Liver (tissue), 9 donors: ENCODE measurements around the gene SGPP1. TPM values are rescaled to one million over a fixed set of nuclear protein-coding genes. Genes with fewer than 3 reads are reported as not detected.
"Not testable (repeated sequence)": the region's sequence is repeated elsewhere in the genome, so short reads cannot be mapped to it uniquely, and the experiment has no call there.

Experiments used
- DNase-seq: peaks from one replicate; pipeline ENCODE4 v3.0.0-alpha.2; 2017; ENCODE audit warnings: low spot score
- H3K27ac ChIP-seq, 2 donors: one replicate each; pipeline ENCODE4 v1.7.0; 2013; ENCODE audit warnings: inconsistent platforms in 2 of 2, low read length in 2 of 2, control low read depth in 1 of 2, low read depth in 1 of 2, mild to moderate bottlenecking in 1 of 2
- H3K27me3 ChIP-seq, 4 donors: one replicate each; pipeline versions ENCODE4 v1.6.1 to v1.7.0; 2013; ENCODE audit warnings: low read length in 3 of 4, inconsistent platforms in 1 of 4, mild to moderate bottlenecking in 1 of 4, moderate library complexity in 1 of 4; ENCODE audit not compliant: control insufficient read depth in 4 of 4, insufficient read depth in 4 of 4
- H3K36me3 ChIP-seq, 4 donors: one replicate each; pipeline versions ENCODE4 v1.6.1 to v1.7.0; 2013; ENCODE audit warnings: low read length in 3 of 4, mild to moderate bottlenecking in 3 of 4, low read depth in 1 of 4, moderate library complexity in 1 of 4; ENCODE audit not compliant: control insufficient read depth in 4 of 4, insufficient read depth in 3 of 4
- H3K4me1 ChIP-seq, 4 donors: one replicate each; pipeline versions ENCODE4 v1.6.1 to v1.7.0; 2013; ENCODE audit warnings: low read length in 3 of 4, mild to moderate bottlenecking in 3 of 4, moderate library complexity in 1 of 4; ENCODE audit not compliant: control insufficient read depth in 4 of 4, insufficient read depth in 4 of 4
- H3K4me3 ChIP-seq, 3 donors: one replicate each; pipeline versions ENCODE4 v1.6.1 to v1.7.0; 2013; ENCODE audit warnings: low read length in 3 of 3, control low read depth in 1 of 3, low read depth in 1 of 3, mild to moderate bottlenecking in 1 of 3
- H3K9ac ChIP-seq, 2 donors: one replicate each; pipeline ENCODE4 v1.7.0; 2013; ENCODE audit warnings: low read length in 2 of 2, mild to moderate bottlenecking in 2 of 2, moderate library complexity in 2 of 2, control low read depth in 1 of 2, low read depth in 1 of 2
- H3K9me3 ChIP-seq, 4 donors: one replicate each; pipeline versions ENCODE4 v1.6.1 to v1.7.0; 2013; ENCODE audit warnings: low read length in 3 of 4; ENCODE audit not compliant: control insufficient read depth in 4 of 4
- EGR1 ChIP-seq, 2 donors: IDR thresholded peaks; 2 replicates each; pipeline ENCODE4 v1.6.1; 2016 to 2018; ENCODE audit warnings: antibody characterized with exemption in 2 of 2, low read depth in 2 of 2
- FOXA1 ChIP-seq: IDR thresholded peaks from 2 replicates; pipeline ENCODE4 v1.6.1; 2016; ENCODE audit warnings: antibody characterized with exemption
- FOXA2 ChIP-seq: IDR thresholded peaks from 2 replicates; pipeline ENCODE4 v1.6.1; 2016; ENCODE audit warnings: antibody characterized with exemption
- HNF4G ChIP-seq: IDR thresholded peaks from 2 replicates; pipeline ENCODE4 v1.6.1; 2016; ENCODE audit warnings: antibody characterized with exemption
- RAD21 ChIP-seq, 2 donors: IDR thresholded peaks; 2 replicates each; pipeline ENCODE4 v1.6.1; 2016; ENCODE audit warnings: antibody characterized with exemption in 2 of 2, mild to moderate bottlenecking in 2 of 2
- SP1 ChIP-seq: IDR thresholded peaks from 2 replicates; pipeline ENCODE4 v1.6.1; 2018; ENCODE audit warnings: antibody characterized with exemption, mild to moderate bottlenecking
- TAF1 ChIP-seq: conservative IDR thresholded peaks from 2 replicates; pipeline ENCODE4 v1.6.1; 2016; ENCODE audit warnings: antibody characterized with exemption, mild to moderate bottlenecking
- YY1 ChIP-seq: IDR thresholded peaks from 2 replicates; pipeline ENCODE4 v1.6.1; 2016; ENCODE audit warnings: antibody characterized with exemption, mild to moderate bottlenecking
- WGBS: extraction: QIAGEN DNeasy Blood & Tissue Kit; methylation state at CpG from one replicate; pipeline ENCODE4 v1.1.7; 2013; 5-methylcytosine and 5-hydroxymethylcytosine counted together
- polyA plus RNA-seq, 2 donors: library from polyadenylated mRNA; stranded (reverse) in 1 of 2; unstranded in 1 of 2; fragments of 200-250 nt in 1 of 2; fragments of >200 nt in 1 of 2; fragmentation: Nextera tagmentation in 1 of 2; extraction: Ambion mirVana in 1 of 2; gene quantifications; one replicate each; pipeline versions ENCODE4 v1.2.1 to v1.2.3, GENCODE V29; 2013 to 2015
- total RNA-seq, 2 donors: library from RNA; depleted of rRNA; stranded (reverse); fragments of >200 nt; gene quantifications; one replicate each; pipeline ENCODE4 v1.2.3, GENCODE V29; 2014
- TF ChIP-seq, protein P1 (sequence below): IDR thresholded peaks from 2 replicates; pipeline ENCODE4 v1.6.1; 2016; ENCODE audit warnings: antibody characterized with exemption, mild to moderate bottlenecking
- TF ChIP-seq, protein P2 (sequence below): IDR thresholded peaks from 2 replicates; pipeline ENCODE4 v1.6.1; 2016; ENCODE audit warnings: antibody characterized with exemption
- TF ChIP-seq, protein P3 (sequence below): IDR thresholded peaks from 2 replicates; pipeline ENCODE4 v1.6.1; 2016; ENCODE audit warnings: antibody characterized with exemption
- TF ChIP-seq, protein P4 (sequence below): IDR thresholded peaks from 2 replicates; pipeline ENCODE4 v1.6.1; 2016; ENCODE audit warnings: antibody characterized with exemption
- donor health status: healthy.
- donor health status: healthy.
- donor health status: healthy.
- donor health status: healthy.
- donor health status: healthy.

Gene SGPP1
- total and polyA plus RNA-seq, 4 donors = 12.3 to 32.3 (median 15.6) TPM

DNA sequence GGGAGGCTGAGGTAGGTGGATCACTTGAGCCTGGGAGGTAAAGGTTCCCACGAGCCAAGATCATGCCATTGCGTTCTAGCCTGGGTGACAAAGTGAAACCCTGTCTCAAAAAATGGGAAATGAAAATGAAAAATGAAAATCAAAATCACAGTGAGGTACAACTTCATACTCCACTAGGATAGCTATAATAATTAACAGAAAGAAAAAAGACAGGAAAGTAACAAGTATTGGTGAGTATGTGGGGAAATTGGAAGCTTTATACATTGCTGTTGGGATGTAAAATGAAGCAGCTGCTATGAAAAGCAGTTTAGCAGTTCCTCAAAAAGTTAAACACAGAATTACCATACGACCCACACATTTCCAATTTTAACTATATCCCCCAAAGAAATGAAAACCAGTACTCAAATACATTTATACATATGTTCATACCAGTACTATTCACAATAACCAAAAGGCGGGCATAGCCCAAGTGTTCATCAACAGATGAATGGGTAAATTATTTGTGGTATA is 22.2 kb downstream of the SGPP1 start:
- no peak overlapping the region for H3K4me3 ChIP-seq
- 90% methylated on average over 4 of the region's 4 CpGs for WGBS
- no peaks in the 10 kb centered on the region for H3K9me3 ChIP-seq
- no peak for DNase-seq
- no peak for TF ChIP-seq FOXA2
- no peaks in the 10 kb centered on the region for H3K36me3 ChIP-seq
- H3K27me3 ChIP-seq = no peaks in the 10 kb centered on the region
- no peak overlapping the region for H3K27ac ChIP-seq
- no peak overlapping the region for H3K9ac ChIP-seq
- peaks cover 0 to 2% (median 0%) of the 10 kb centered on the region in 4 donors for H3K4me1 ChIP-seq

DNA sequence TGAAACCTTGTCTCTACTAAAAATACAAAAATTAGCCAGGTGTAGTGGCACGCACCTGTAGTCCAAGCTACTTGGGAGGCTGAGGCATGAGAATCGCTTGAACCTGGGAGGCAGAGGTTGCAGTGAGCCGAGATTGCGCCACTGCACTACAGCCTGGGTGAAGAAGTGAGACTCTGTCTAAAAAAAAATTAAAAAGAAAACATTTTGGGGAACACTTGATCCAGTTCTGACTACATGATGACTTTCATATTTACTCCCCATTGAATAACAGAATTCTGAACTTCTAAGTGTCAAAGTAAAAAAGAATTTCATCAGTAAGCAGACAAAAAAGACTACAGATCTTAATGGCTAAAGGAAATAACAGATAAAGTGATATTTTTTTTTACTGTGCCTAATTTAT is 25.3 kb downstream of the SGPP1 start:
- H3K27ac ChIP-seq, H3K4me1 ChIP-seq, H3K9ac ChIP-seq, H3K9me3 ChIP-seq, H3K4me3 ChIP-seq, H3K27me3 ChIP-seq, DNase-seq, H3K36me3 ChIP-seq: not testable (repeated sequence)
- 94% methylated on average over 4 of the region's 4 CpGs for WGBS

DNA sequence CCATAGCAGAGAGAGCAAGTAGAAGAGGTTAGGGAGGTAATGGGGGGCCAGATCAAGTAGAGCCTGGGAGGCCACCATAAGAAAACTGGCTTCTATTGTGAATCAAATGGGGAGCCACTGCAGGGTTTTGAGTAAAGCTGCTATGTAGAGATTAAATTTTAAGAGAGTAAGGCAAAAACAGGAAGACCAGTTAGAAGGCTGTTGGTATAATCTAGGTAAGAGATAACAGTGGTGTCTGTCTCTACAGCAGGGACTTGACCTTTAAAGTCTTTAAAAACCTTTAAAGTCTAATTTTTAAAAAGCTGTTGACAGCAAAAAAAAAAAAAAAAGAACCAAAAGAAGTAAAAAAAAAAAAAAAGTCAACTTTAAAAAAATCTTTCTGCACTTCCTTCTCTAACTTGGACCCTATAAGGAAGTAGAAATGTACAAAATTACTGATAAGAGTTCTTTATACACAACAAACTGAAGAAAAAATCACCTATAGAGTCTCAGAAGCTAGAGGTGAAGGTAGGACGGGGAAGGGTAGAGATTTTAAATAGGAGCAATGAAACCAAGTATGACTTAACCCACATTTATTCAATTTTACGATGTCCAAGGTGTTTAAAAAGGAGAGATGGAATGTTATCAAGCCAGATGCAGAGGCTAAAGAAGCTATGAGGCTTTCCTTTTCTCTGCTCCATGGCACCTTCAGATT is 26.1 kb downstream of the SGPP1 start:
- WGBS = 86% methylated on average over 2 of the region's 2 CpGs
- Histone ChIP-seq H3K9me3 (no peaks in the 10 kb centered on the region), H3K27me3 (no peaks in the 10 kb centered on the region), H3K27ac (no peak overlapping the region), H3K4me1 (peaks cover 0 to 3% (median 0%) of the 10 kb centered on the region in 4 donors), H3K9ac (no peak overlapping the region), H3K4me3 (no peak overlapping the region), H3K36me3 (peaks cover 0 to 3% (median 0%) of the 10 kb centered on the region in 4 donors)
- TF ChIP-seq EGR1 (IDR thresholded peaks at IDR 0.05; ENCODE audit: low read depth in 2 of 2) = no peak
- TF ChIP-seq RAD21 (IDR thresholded peaks at IDR 0.05) = no peak
- TF ChIP-seq, protein P1, sequence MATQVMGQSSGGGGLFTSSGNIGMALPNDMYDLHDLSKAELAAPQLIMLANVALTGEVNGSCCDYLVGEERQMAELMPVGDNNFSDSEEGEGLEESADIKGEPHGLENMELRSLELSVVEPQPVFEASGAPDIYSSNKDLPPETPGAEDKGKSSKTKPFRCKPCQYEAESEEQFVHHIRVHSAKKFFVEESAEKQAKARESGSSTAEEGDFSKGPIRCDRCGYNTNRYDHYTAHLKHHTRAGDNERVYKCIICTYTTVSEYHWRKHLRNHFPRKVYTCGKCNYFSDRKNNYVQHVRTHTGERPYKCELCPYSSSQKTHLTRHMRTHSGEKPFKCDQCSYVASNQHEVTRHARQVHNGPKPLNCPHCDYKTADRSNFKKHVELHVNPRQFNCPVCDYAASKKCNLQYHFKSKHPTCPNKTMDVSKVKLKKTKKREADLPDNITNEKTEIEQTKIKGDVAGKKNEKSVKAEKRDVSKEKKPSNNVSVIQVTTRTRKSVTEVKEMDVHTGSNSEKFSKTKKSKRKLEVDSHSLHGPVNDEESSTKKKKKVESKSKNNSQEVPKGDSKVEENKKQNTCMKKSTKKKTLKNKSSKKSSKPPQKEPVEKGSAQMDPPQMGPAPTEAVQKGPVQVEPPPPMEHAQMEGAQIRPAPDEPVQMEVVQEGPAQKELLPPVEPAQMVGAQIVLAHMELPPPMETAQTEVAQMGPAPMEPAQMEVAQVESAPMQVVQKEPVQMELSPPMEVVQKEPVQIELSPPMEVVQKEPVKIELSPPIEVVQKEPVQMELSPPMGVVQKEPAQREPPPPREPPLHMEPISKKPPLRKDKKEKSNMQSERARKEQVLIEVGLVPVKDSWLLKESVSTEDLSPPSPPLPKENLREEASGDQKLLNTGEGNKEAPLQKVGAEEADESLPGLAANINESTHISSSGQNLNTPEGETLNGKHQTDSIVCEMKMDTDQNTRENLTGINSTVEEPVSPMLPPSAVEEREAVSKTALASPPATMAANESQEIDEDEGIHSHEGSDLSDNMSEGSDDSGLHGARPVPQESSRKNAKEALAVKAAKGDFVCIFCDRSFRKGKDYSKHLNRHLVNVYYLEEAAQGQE = no peak
- no peak for TF ChIP-seq YY1
- TF ChIP-seq SP1 = no peak
- TF ChIP-seq FOXA2 = no peak
- no peak for TF ChIP-seq TAF1
- TF ChIP-seq, protein P2, sequence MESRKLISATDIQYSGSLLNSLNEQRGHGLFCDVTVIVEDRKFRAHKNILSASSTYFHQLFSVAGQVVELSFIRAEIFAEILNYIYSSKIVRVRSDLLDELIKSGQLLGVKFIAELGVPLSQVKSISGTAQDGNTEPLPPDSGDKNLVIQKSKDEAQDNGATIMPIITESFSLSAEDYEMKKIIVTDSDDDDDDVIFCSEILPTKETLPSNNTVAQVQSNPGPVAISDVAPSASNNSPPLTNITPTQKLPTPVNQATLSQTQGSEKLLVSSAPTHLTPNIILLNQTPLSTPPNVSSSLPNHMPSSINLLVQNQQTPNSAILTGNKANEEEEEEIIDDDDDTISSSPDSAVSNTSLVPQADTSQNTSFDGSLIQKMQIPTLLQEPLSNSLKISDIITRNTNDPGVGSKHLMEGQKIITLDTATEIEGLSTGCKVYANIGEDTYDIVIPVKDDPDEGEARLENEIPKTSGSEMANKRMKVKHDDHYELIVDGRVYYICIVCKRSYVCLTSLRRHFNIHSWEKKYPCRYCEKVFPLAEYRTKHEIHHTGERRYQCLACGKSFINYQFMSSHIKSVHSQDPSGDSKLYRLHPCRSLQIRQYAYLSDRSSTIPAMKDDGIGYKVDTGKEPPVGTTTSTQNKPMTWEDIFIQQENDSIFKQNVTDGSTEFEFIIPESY = no peak
- TF ChIP-seq FOXA1 = no peak
- TF ChIP-seq HNF4G = no peak
- TF ChIP-seq, protein P3, sequence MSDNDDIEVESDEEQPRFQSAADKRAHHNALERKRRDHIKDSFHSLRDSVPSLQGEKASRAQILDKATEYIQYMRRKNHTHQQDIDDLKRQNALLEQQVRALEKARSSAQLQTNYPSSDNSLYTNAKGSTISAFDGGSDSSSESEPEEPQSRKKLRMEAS = no peak
- TF ChIP-seq, protein P4, sequence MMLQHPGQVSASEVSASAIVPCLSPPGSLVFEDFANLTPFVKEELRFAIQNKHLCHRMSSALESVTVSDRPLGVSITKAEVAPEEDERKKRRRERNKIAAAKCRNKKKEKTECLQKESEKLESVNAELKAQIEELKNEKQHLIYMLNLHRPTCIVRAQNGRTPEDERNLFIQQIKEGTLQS = no peak
- no peak for DNase-seq
